AG04449 (cell line): Measurements from ENCODE around the gene CREG1.
A peak's percentile ranks its signal among the peaks of the same experiment; 100 is the strongest.

Source experiments
- CTCF ChIA-PET: fragments of 350-600 bp; formaldehyde crosslinking; extraction: SDS; loops from one replicate; lab custom pipeline; 2021; ENCODE audit warnings: antibody characterized with exemption; lab: Yijun Ruan, JAX
- POLR2A ChIA-PET: fragments of 400-600, 350-600 bp; formaldehyde crosslinking; extraction: SDS; loops from one replicate; lab custom pipeline; 2020; ENCODE audit warnings: antibody characterized with exemption, inconsistent platforms; lab: Yijun Ruan, JAX
- DNase-seq: peaks from one replicate; pipeline ENCODE4 v3.0.0-alpha.2; 2010; ENCODE audit warnings: low read depth, low spot score
- H3K4me3 ChIP-seq: 2 replicates; pipeline ENCODE4 v1.5.1; 2011; ENCODE audit warnings: low read depth, mild to moderate bottlenecking, control low read depth, low read length
- TF ChIP-seq, protein P1 (sequence below): IDR thresholded peaks from one replicate; pipeline ENCODE4 v1.5.1; 2011; ENCODE audit warnings: mild to moderate bottlenecking, moderate library complexity, low read length, control low read depth, inconsistent platforms; ENCODE audit not compliant: insufficient read depth; ENCODE audit errors: missing control alignments

CREG1 gene

GRCh38 chr1:167541610-167542009, 12.0 kb downstream of the CREG1 start:
- ChIA-PET CTCF (interaction anchor here (1.1 to 16.5 kb wide), 15 partner anchors 9 to 632 kb away, joined by 3 to 211 read pairs (median 8); partner anchors contain the start of gene CREG1), POLR2A (no interaction called here)
- TF ChIP-seq, protein P1, sequence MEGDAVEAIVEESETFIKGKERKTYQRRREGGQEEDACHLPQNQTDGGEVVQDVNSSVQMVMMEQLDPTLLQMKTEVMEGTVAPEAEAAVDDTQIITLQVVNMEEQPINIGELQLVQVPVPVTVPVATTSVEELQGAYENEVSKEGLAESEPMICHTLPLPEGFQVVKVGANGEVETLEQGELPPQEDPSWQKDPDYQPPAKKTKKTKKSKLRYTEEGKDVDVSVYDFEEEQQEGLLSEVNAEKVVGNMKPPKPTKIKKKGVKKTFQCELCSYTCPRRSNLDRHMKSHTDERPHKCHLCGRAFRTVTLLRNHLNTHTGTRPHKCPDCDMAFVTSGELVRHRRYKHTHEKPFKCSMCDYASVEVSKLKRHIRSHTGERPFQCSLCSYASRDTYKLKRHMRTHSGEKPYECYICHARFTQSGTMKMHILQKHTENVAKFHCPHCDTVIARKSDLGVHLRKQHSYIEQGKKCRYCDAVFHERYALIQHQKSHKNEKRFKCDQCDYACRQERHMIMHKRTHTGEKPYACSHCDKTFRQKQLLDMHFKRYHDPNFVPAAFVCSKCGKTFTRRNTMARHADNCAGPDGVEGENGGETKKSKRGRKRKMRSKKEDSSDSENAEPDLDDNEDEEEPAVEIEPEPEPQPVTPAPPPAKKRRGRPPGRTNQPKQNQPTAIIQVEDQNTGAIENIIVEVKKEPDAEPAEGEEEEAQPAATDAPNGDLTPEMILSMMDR = no peak
- no peak overlapping the region for H3K4me3 ChIP-seq
- DNase-seq = no peak

GRCh38 chr1:167541003-167541402, 12.6 kb downstream of the CREG1 start:
- H3K4me3 ChIP-seq = no peak overlapping the region
- TF ChIP-seq, protein P1 = no peak
- no peak for DNase-seq
- POLR2A ChIA-PET = no interaction called here
- CTCF ChIA-PET = interaction anchor here (0.7 to 16.5 kb wide), 42 partner anchors 8 to 665 kb away, joined by 3 to 211 read pairs (median 4); partner anchors contain the start of genes CREG1 and TADA1

DNA sequence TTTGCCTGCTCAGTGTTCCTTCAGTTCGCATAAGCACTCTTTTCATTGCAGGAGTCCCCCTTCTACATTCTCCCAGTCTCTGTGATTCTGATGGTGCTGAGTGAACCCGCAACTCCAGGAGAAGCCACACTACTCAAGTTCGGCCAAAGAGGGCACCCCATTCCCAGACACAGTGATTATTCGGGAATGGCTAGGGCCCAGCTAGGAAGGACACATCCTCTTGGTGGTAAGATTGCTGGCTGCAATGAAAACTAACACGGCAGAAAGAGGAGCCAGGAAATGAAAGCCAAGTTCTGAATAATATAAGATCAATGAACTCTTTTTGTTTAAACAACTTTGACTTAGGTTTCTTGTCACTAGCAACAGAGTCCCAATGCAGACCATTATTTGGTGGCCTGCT, 14.9 kb downstream of the CREG1 start:
- ChIA-PET CTCF (interaction anchor here (1.3 to 16.5 kb wide), 6 partner anchors 15 to 476 kb away, joined by 3 to 211 read pairs (median 5); partner anchors contain the start of gene CREG1), POLR2A (no interaction called here)
- TF ChIP-seq, protein P1 = no peak
- no peak for DNase-seq
- no peak overlapping the region for H3K4me3 ChIP-seq

GRCh38 chr1:167533851-167534300, 19.7 kb downstream of the CREG1 start:
- ChIA-PET CTCF (interaction anchor here (0.6 to 16.5 kb wide), 33 partner anchors 8 to 605 kb away, joined by 3 to 211 read pairs (median 4); partner anchors contain the start of gene CREG1), POLR2A (interaction anchor here (0.7 kb wide), 1 partner anchor 708 kb away, joined by 3 read pairs; no protein-coding TSS in a partner anchor)
- DNase-seq = no peak

GRCh38 chr1:167532964-167533824, 20.4 kb downstream of the CREG1 start:
- CTCF ChIA-PET = interaction anchor here (0.6 to 16.5 kb wide), 25 partner anchors 8 to 605 kb away, joined by 3 to 211 read pairs (median 4); partner anchors contain the start of genes CD247 and CREG1
- TF ChIP-seq, protein P1 = no peak
- H3K4me3 ChIP-seq = no peak overlapping the region
- DNase-seq = no peak
- POLR2A ChIA-PET = no interaction called here

More at GRCh38 chr1:167533851-167534300, 19.7 kb downstream of the CREG1 start:
- H3K4me3 ChIP-seq = no peak overlapping the region
- TF ChIP-seq, protein P1 = peak; percentile 84

DNA sequence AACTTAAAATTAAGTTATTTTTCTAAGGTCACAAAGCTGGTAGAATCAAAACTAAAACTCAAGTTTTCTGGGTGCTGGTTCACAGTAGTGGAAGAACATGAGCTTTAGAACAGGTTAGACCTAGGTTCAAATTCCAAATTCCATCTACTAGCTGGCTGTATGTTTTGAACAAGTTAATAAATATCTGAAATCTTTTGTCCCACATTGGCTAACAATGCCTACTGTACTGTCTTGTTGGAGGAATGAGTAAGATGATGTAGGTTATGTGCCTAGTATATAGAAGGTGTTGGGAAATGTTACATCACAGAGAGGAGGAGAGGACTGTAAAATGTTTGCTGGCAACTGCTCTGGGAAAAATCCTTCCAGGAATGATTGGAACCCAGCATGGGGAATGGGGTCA, 21.2 kb downstream of the CREG1 start:
- TF ChIP-seq, protein P1 = no peak
- ChIA-PET POLR2A (no interaction called here), CTCF (interaction anchor here (1.0 to 16.5 kb wide), 10 partner anchors 7 to 470 kb away, joined by 3 to 211 read pairs (median 8); partner anchors contain the start of gene CD247)
- H3K4me3 ChIP-seq = no peak overlapping the region
- no peak for DNase-seq
